DMS79 (cell line): Measurements from ENCODE around the gene RABL6.
"Not testable (repeated sequence)": the region's sequence is repeated elsewhere in the genome, so short reads cannot be mapped to it uniquely, and the experiment has no call there.

Experiments
- DNase-seq: peaks from one replicate; lab custom pipeline; 2025; lab: John Stamatoyannopoulos, UW

Gene RABL6

GRCh38 chr9:136882109-136882946 lies 74.6 kb downstream of the RABL6 start:
- DNase-seq = no peak

- not testable (repeated sequence) for DNase-seq
Measured at GRCh38 chr9:136882947-136883283, 75.2 kb downstream of the RABL6 start.

GRCh38 chr9:136883670-136884069 lies 75.9 kb downstream of the RABL6 start:
- DNase-seq = not testable (repeated sequence)

- DNase-seq = peak; percentile 89
Measured at GRCh38 chr9:136885950-136886578, 78.3 kb downstream of the RABL6 start, which contains the start of gene TRAF2. TRAF2 (plus strand) TSS chr9:136886516; CDS start chr9:136898741, 12,225 bp downstream.

- DNase-seq = peak; percentile 6
Measured at GRCh38 chr9:136886610-136887597, 79.2 kb downstream of the RABL6 start.

GRCh38 chr9:136888454-136888853 lies 80.7 kb downstream of the RABL6 start:
- DNase-seq = no peak

- no peak for DNase-seq
Measured at GRCh38 chr9:136889858-136890257, 82.1 kb downstream of the RABL6 start.

- no peak for DNase-seq
Measured at GRCh38 chr9:136890661-136891060, 82.9 kb downstream of the RABL6 start.
